ENCODE results near the gene RAC2.

- TF ChIP-seq CTCF (IDR thresholded peaks at IDR 0.05; ENCODE audit: low read length) (no peak), EZH2 (IDR thresholded peaks at IDR 0.05; ENCODE audit: borderline replicate concordance, low read length) (no peak)
Measured at GRCh38 chr22:37267661-37268413, 23.8 kb upstream of the RAC2 start.
